Pancreas (tissue), 10 donors: ENCODE measurements around the gene ADAMTS6. TPM values are rescaled to one million over a fixed set of nuclear protein-coding genes. Genes with fewer than 3 reads are reported as not detected.

Experiments used
- ATAC-seq, 4 donors: fragments of 200-7000 bp; cut with Tn5 transposase; one replicate each; pipeline versions ENCODE4 v1.8.0 to v1.9.1; 2020; ENCODE audit warnings: mild to moderate bottlenecking in 4 of 4, moderate library complexity in 4 of 4
- DNase-seq, 6 donors: peaks; one replicate each; pipeline ENCODE4 v3.0.0-alpha.2; 2020
- FAIRE-seq: peaks from 2 replicates; lab custom pipeline; 2012; peaks lifted over from hg19 to GRCh38; lab: Jason Lieb, UNC
- H3K27ac ChIP-seq, 4 donors: fragments of 200-600 bp; sonication (generic); 1 replicate in 3 of 4; 2 replicates in 1 of 4; pipeline versions ENCODE4 v1.5.0 to v1.8.0; 2020
- H3K27me3 ChIP-seq, 4 donors: fragments of 200-600 bp; one replicate each; pipeline ENCODE4 v1.8.0; 2021
- H3K36me3 ChIP-seq, 3 donors: fragments of 200-600 bp; sonication (generic) in 1 of 3; one replicate each; pipeline versions ENCODE4 v1.5.0 to v1.8.0; 2020 to 2021
- H3K4me1 ChIP-seq, 3 donors: fragments of 200-600 bp; one replicate each; pipeline ENCODE4 v1.8.0; 2021
- H3K4me3 ChIP-seq, 4 donors: fragments of 200-600 bp; sonication (generic) in 2 of 4; one replicate each; pipeline versions ENCODE4 v1.5.0 to v1.8.0; 2020 to 2021
- H3K9me3 ChIP-seq, 4 donors: fragments of 200-600 bp; one replicate each; pipeline ENCODE4 v1.8.0; 2021
- WGBS, 2 donors: extraction: QIAGEN DNeasy Blood & Tissue Kit; methylation state at CpG; one replicate each; pipeline ENCODE4 v1.1.7; 2013; 5-methylcytosine and 5-hydroxymethylcytosine counted together
- intact Hi-C, 3 donors: fragments of 100-400 bp; cut with DNase I; formaldehyde crosslinking; loops; one replicate each; pipeline versions ENCODE4 v1.11.1 to v1.14.2; 2022
- polyA plus RNA-seq, 2 donors: library from polyadenylated mRNA; stranded (reverse); fragments of 200-250 nt; gene quantifications; one replicate each; pipeline ENCODE4 v1.2.3, GENCODE V29; 2013
- total RNA-seq, 6 donors: library from RNA; stranded (reverse); fragmentation: NEBNext Ultra II Directional in 4 of 6; extraction: Animal tissue kit (Norgen Biotek cat#: 25700) in 4 of 6; gene quantifications; one replicate each; pipeline versions ENCODE4 v1.2.1 to v1.2.4, GENCODE V29; 2021 to 2023
- TF ChIP-seq, protein P1 (sequence below), 4 donors: fragments of 200-600 bp; sonication (generic) in 3 of 4; IDR thresholded peaks; one replicate each; pipeline versions ENCODE4 v1.5.0 to v1.8.0; 2021; ENCODE audit warnings: antibody characterized with exemption in 4 of 4
- donor health status: healthy with polysubstance abuse.
- donor health status: DM: no; HTN: no; CAD: no; lungs with moderate emphysema.
- donor health status: DM: no; HTN: no; CAD: no.
- donor health status: control.
- donor health status: control.
- donor health status: Bipolar disorder and iron deficiency.
- donor health status: DM: yes; HTN: yes; CAD: no.
- donor health status: DM: no; HTN: no; CAD: no.
- donor health status: DM: no; HTN: no; CAD: no.
- donor health status: DM: yes; HTN: yes; CAD: no.

Gene ADAMTS6
- total and polyA plus RNA-seq, 8 donors: 0.14 to 0.70 (median 0.30) TPM

- FAIRE-seq: no peak
- 73 to 80% methylated on average over 12 of the region's 12 CpGs for WGBS, 2 donors
- intact Hi-C loops: no loop called here
- TF ChIP-seq, protein P1, sequence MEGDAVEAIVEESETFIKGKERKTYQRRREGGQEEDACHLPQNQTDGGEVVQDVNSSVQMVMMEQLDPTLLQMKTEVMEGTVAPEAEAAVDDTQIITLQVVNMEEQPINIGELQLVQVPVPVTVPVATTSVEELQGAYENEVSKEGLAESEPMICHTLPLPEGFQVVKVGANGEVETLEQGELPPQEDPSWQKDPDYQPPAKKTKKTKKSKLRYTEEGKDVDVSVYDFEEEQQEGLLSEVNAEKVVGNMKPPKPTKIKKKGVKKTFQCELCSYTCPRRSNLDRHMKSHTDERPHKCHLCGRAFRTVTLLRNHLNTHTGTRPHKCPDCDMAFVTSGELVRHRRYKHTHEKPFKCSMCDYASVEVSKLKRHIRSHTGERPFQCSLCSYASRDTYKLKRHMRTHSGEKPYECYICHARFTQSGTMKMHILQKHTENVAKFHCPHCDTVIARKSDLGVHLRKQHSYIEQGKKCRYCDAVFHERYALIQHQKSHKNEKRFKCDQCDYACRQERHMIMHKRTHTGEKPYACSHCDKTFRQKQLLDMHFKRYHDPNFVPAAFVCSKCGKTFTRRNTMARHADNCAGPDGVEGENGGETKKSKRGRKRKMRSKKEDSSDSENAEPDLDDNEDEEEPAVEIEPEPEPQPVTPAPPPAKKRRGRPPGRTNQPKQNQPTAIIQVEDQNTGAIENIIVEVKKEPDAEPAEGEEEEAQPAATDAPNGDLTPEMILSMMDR (IDR thresholded peaks at IDR 0.05): no peak
- H3K4me1 ChIP-seq: no peaks in the 10 kb centered on the region
- no peaks in the 10 kb centered on the region for H3K36me3 ChIP-seq
- H3K9me3 ChIP-seq: no peaks in the 10 kb centered on the region
- H3K27ac ChIP-seq: no peak overlapping the region
- no peak for ATAC-seq
- no peak for DNase-seq
- peaks cover 0 to 8% (median 0%) of the 10 kb centered on the region in 4 donors for H3K27me3 ChIP-seq
- no peak overlapping the region for H3K4me3 ChIP-seq
Measured at GRCh38 chr5:65111961-65112658, 369.6 kb downstream of the ADAMTS6 start.

DNA sequence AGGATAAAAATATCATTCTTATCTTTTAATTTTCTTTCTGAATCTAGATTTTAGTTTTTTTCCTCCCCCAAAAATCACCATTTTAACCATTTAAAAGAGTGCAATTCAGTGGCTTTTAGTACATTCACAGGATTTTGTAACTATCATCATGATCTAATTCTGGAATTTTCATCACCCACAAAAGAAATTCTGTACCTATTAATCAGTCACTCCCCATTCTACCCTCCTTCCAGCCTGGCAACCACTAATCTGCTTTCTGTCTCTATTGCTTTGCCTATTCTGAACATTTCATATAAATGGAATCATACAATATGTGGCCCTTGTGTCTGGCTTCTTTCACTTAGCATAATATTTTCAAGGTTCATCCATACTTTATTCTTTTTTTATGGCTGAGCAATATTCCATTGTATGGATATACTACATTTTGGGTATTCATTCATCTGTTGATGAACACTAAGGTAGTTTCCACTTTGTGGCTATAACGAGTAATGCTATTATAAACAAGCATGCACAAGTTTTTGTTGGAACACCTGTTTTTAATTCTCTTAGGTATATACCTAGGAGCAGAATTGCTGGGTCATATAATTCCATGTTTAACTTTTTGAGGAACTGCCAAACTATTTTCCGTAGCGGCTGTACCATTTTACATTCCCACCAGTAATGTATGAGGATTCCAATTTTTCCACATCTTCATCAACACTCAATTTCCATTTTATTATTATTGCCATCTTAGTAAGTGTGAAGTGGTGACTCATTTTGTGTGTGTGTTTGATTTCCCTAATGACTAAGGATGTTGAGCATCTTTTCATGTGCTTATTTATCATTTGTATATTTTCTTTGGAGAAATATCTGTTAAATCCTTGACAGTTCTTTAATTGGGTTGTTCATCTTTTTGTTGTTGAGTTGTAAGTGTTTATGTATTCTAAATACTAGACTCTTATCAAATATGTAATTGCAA lies 372.7 kb downstream of the ADAMTS6 start:
- Histone ChIP-seq H3K4me3 (no peak overlapping the region), H3K4me1 (no peaks in the 10 kb centered on the region), H3K9me3 (no peaks in the 10 kb centered on the region), H3K27ac (no peak overlapping the region), H3K27me3 (peaks cover 0 to 8% (median 0%) of the 10 kb centered on the region in 4 donors), H3K36me3 (no peaks in the 10 kb centered on the region)
- intact Hi-C loops: no loop called here
- WGBS, 2 donors: 56 to 79% methylated on average over 3 of the region's 3 CpGs
- FAIRE-seq (no peak), ATAC-seq (no peak), DNase-seq (no peak)
- TF ChIP-seq, protein P1 (IDR thresholded peaks at IDR 0.05): no peak

GRCh38 chr5:65105301-65105700 lies 376.4 kb downstream of the ADAMTS6 start:
- WGBS, 2 donors: 86 to 98% methylated on average over 4 of the region's 4 CpGs
- ATAC-seq: no peak
- intact Hi-C loops: no loop called here
- no peak for DNase-seq
- FAIRE-seq: no peak
- no peaks in the 10 kb centered on the region for H3K9me3 ChIP-seq
- TF ChIP-seq, protein P1 (IDR thresholded peaks at IDR 0.05): no peak
- H3K36me3 ChIP-seq: no peaks in the 10 kb centered on the region
- no peak overlapping the region for H3K4me3 ChIP-seq
- no peak overlapping the region for H3K27ac ChIP-seq
- H3K4me1 ChIP-seq: peaks cover 0 to 3% (median 0%) of the 10 kb centered on the region in 3 donors
- H3K27me3 ChIP-seq: no peaks in the 10 kb centered on the region

DNA sequence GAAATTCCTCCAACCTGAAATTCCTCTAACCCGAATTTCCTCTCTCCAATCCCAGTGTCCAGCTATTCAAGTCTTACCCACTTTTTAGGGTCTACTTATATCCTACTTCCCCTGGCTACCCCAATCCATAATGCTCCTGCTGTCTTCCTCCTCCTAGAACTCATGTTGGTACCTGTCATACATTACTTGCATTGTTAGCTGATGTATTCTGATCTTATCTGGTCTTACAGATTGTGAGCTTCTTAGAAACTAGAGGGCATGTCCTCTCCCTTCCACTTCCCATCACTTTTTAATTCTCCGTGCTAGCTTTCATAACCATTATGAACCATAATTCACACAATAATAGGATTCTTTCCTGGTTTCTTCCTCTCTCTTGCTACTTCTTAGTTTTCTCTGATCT lies 376.9 kb downstream of the ADAMTS6 start:
- TF ChIP-seq, protein P1 (IDR thresholded peaks at IDR 0.05): no peak
- no peaks in the 10 kb centered on the region for H3K36me3 ChIP-seq
- no peak overlapping the region for H3K4me3 ChIP-seq
- H3K27me3 ChIP-seq: no peaks in the 10 kb centered on the region
- H3K27ac ChIP-seq: no peak overlapping the region
- FAIRE-seq: no peak
- peaks cover 0 to 3% (median 0%) of the 10 kb centered on the region in 3 donors for H3K4me1 ChIP-seq
- ATAC-seq: no peak
- no peak for DNase-seq
- WGBS, 2 donors: 73 to 85% methylated on average over 2 of the region's 2 CpGs
- intact Hi-C loops: loop anchor here in 1 of 3 donors (5.0 kb wide), 1 partner anchor 377 kb away; the partner anchor contains the start of gene ADAMTS6
- H3K9me3 ChIP-seq: no peaks in the 10 kb centered on the region
